SK-N-SH (cell line): ENCODE measurements around the gene IRF2. TPM values are rescaled to one million over a fixed set of nuclear protein-coding genes. Genes with fewer than 3 reads are reported as not detected.

Experiments used
- CTCF ChIA-PET: fragments of 300-600, 350-600 bp; formaldehyde crosslinking; extraction: SDS; loops from one replicate; lab custom pipeline; 2021; lab: Yijun Ruan, JAX
- POLR2A ChIA-PET: fragments of 350-600 bp; sonication (Branson Sonifier 250); formaldehyde crosslinking; extraction: SDS; loops from one replicate; lab custom pipeline; 2020; ENCODE audit warnings: antibody characterized with exemption, inconsistent platforms; lab: Yijun Ruan, JAX
- DNase-seq: peaks from one replicate; pipeline ENCODE4 v3.0.0; 2012
- H2AFZ ChIP-seq: fragments of 200-600 bp; sonication (generic); 2 replicates; pipeline ENCODE4 v1.8.1; 2016; ENCODE audit warnings: antibody characterized with exemption, mild to moderate bottlenecking, low read depth
- H3F3A ChIP-seq: fragments of 200-600 bp; sonication (generic); replicated peaks from 2 replicates; pipeline ENCODE3; 2016; ENCODE audit warnings: antibody characterized with exemption, mild to moderate bottlenecking; ENCODE audit not compliant: insufficient read depth
- H3K27ac ChIP-seq, 2 experiments: fragments of 200-500 bp in 1 of 2; fragments of 200-600 bp in 1 of 2; sonication (Bioruptor generic) in 1 of 2; sonication (generic), shearing (Covaris generic) in 1 of 2; 2 replicates each; pipeline versions ENCODE4 v1.5.1 to v1.6.1; 2014 to 2016; ENCODE audit warnings: low read depth in 2 of 2, inconsistent platforms in 1 of 2, low read length in 1 of 2, mild to moderate bottlenecking in 1 of 2, mixed read lengths in 1 of 2
- H3K27me3 ChIP-seq: fragments of 200-600 bp; sonication (generic), shearing (Covaris generic); 2 replicates; pipeline ENCODE4 v1.6.1; 2016; ENCODE audit warnings: mixed run types; ENCODE audit not compliant: insufficient read depth
- H3K36me3 ChIP-seq, 2 experiments: fragments of 200-500 bp in 1 of 2; fragments of 200-600 bp in 1 of 2; sonication (Bioruptor generic) in 1 of 2; sonication (generic) in 1 of 2; replicated peaks in 1 of 2; 2 replicates each; pipeline versions ENCODE3 to v1.5.1; 2014 to 2016; ENCODE audit warnings: low read length in 1 of 2, mild to moderate bottlenecking in 1 of 2; ENCODE audit not compliant: insufficient read depth in 2 of 2, control insufficient read depth in 1 of 2
- H3K4me1 ChIP-seq, 2 experiments: fragments of 200-500 bp in 1 of 2; fragments of 200-600 bp in 1 of 2; sonication (Bioruptor generic) in 1 of 2; sonication (generic), shearing (Covaris generic) in 1 of 2; 2 replicates each; pipeline versions ENCODE4 v1.5.1 to v1.6.1; 2014 to 2016; ENCODE audit warnings: low read depth in 1 of 2, low read length in 1 of 2, mixed run types in 1 of 2; ENCODE audit not compliant: insufficient read depth in 2 of 2, control insufficient read depth in 1 of 2
- H3K4me2 ChIP-seq: fragments of 200-600 bp; sonication (generic), shearing (Covaris generic); 2 replicates; pipeline ENCODE4 v1.6.1; 2017; ENCODE audit warnings: mixed run types
- H3K4me3 ChIP-seq, 2 experiments: fragments of 200-500 bp in 1 of 2; fragments of 200-600 bp in 1 of 2; sonication (Bioruptor generic) in 1 of 2; sonication (generic), shearing (Covaris generic) in 1 of 2; 2 replicates each; pipeline versions ENCODE4 v1.5.1 to v1.8.1; 2014 to 2016; ENCODE audit warnings: low read depth in 2 of 2, inconsistent platforms in 1 of 2, low read length in 1 of 2, mild to moderate bottlenecking in 1 of 2, mixed read lengths in 1 of 2, moderate library complexity in 1 of 2
- H3K79me2 ChIP-seq: fragments of 200-600 bp; sonication (generic); 2 replicates; pipeline ENCODE4 v1.8.1; 2017; ENCODE audit warnings: mild to moderate bottlenecking; ENCODE audit not compliant: insufficient read depth
- H3K9ac ChIP-seq: fragments of 200-600 bp; sonication (generic); 2 replicates; pipeline ENCODE4 v1.6.1; 2017; ENCODE audit warnings: mixed run types
- H3K9me2 ChIP-seq: fragments of 200-600 bp; sonication (generic); 2 replicates; pipeline ENCODE4 v1.6.1; 2017; ENCODE audit warnings: mixed run types
- H3K9me3 ChIP-seq: fragments of 200-600 bp; sonication (generic); 2 replicates; pipeline ENCODE4 v1.6.1; 2017; ENCODE audit warnings: mixed run types, mild to moderate bottlenecking, moderate library complexity
- H4K20me1 ChIP-seq: fragments of 200-600 bp; sonication (generic); 2 replicates; pipeline ENCODE4 v1.6.1; 2017; ENCODE audit warnings: mild to moderate bottlenecking, mixed run types; ENCODE audit not compliant: insufficient read depth
- EP300 ChIP-seq, 2 experiments: IDR thresholded peaks; 2 replicates each; pipeline versions ENCODE4 v1.4.0 to v1.6.1; 2012; ENCODE audit warnings: borderline replicate concordance in 1 of 2, low read depth in 1 of 2, low read length in 1 of 2
- GABPA ChIP-seq: IDR thresholded peaks from 2 replicates; pipeline ENCODE4 v1.4.0; 2012; ENCODE audit warnings: low read depth, mild to moderate bottlenecking
- MXI1 ChIP-seq: IDR thresholded peaks from 2 replicates; pipeline ENCODE4 v1.6.1; 2012; ENCODE audit warnings: mild to moderate bottlenecking, low read depth, low read length, improper control_type of control experiment
- NFIC ChIP-seq: IDR thresholded peaks from 2 replicates; pipeline ENCODE4 v1.4.0; 2012; ENCODE audit warnings: borderline replicate concordance
- RFX5 ChIP-seq: IDR thresholded peaks from 2 replicates; pipeline ENCODE4 v1.6.1; 2012; ENCODE audit warnings: mild to moderate bottlenecking, improper control_type of control experiment, low read length
- RXRA ChIP-seq: IDR thresholded peaks from 2 replicates; pipeline ENCODE4 v1.4.0; 2012; ENCODE audit warnings: low read depth, mild to moderate bottlenecking, borderline replicate concordance
- SIN3A ChIP-seq: IDR thresholded peaks from 2 replicates; pipeline ENCODE4 v1.6.1; 2012; ENCODE audit warnings: low read depth, mild to moderate bottlenecking, low read length, moderate library complexity, borderline replicate concordance
- SMC3 ChIP-seq: IDR thresholded peaks from 2 replicates; pipeline ENCODE4 v1.6.1; 2012; ENCODE audit warnings: low read depth, low read length, improper control_type of control experiment
- TEAD4 ChIP-seq: IDR thresholded peaks from 2 replicates; pipeline ENCODE4 v1.4.0; 2012; ENCODE audit warnings: mild to moderate bottlenecking, borderline replicate concordance; ENCODE audit not compliant: insufficient read depth
- WGBS: methylation state at CpG from one replicate; pipeline ENCODE4 v1.1.6; 2017; ENCODE audit warnings: low lambda C conversion rate; 5-methylcytosine and 5-hydroxymethylcytosine counted together
- polyA plus RNA-seq, 3 experiments: library from polyadenylated mRNA; depleted of rRNA; stranded (reverse); fragments of >200 nt; gene quantifications; 2 replicates each; pipeline ENCODE4 v1.2.3, GENCODE V29; 2012
- TF ChIP-seq, protein P1 (sequence below): IDR thresholded peaks from 2 replicates; pipeline ENCODE4 v1.6.1; 2012; ENCODE audit warnings: mild to moderate bottlenecking, low read depth, low read length, moderate library complexity
- TF ChIP-seq, protein P2 (sequence below): fragments of 150-350 bp; IDR thresholded peaks from 2 replicates; pipeline ENCODE4 v1.6.1; 2016; ENCODE audit warnings: mild to moderate bottlenecking, low read depth, low read length
- TF ChIP-seq, protein P3 (sequence below): IDR thresholded peaks from 2 replicates; pipeline ENCODE4 v1.4.0; 2012; ENCODE audit warnings: low read depth

IRF2 gene
- polyA plus RNA-seq, 1 of the 3 experiments (the other 2 are of a cell fraction) = 23.3 TPM

DNA sequence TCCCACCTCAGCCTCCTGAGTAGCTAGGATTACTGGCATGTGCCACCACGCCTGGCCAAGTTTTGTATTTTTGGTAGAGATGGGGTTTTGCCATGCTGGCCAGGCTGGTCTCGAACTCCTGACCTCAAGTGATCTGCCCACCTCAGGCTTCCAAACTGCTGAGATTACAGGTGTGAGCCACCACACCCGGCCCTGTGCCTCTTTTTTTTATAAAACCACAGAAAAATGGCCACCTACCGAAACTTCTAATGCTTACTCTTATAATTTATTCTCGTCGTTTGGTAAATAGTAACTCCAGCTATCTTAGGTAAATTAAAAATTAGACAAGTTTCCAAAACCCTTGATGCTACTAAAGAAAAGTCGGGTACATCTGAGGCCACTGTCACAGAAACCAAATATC is 54.4 kb downstream of the IRF2 start:
- Histone ChIP-seq H4K20me1 (no peaks in the 10 kb centered on the region), H3K79me2 (peaks cover 22% of the 10 kb centered on the region)
- no peak for TF ChIP-seq NFIC
- no peak for TF ChIP-seq EP300 (IDR thresholded peaks at IDR 0.05; ENCODE audit: borderline replicate concordance in 1 of 2, low read depth in 1 of 2, low read length in 1 of 2)
- TF ChIP-seq TEAD4 = no peak
- TF ChIP-seq RXRA = no peak
- TF ChIP-seq MXI1 = no peak
- TF ChIP-seq, protein P1, sequence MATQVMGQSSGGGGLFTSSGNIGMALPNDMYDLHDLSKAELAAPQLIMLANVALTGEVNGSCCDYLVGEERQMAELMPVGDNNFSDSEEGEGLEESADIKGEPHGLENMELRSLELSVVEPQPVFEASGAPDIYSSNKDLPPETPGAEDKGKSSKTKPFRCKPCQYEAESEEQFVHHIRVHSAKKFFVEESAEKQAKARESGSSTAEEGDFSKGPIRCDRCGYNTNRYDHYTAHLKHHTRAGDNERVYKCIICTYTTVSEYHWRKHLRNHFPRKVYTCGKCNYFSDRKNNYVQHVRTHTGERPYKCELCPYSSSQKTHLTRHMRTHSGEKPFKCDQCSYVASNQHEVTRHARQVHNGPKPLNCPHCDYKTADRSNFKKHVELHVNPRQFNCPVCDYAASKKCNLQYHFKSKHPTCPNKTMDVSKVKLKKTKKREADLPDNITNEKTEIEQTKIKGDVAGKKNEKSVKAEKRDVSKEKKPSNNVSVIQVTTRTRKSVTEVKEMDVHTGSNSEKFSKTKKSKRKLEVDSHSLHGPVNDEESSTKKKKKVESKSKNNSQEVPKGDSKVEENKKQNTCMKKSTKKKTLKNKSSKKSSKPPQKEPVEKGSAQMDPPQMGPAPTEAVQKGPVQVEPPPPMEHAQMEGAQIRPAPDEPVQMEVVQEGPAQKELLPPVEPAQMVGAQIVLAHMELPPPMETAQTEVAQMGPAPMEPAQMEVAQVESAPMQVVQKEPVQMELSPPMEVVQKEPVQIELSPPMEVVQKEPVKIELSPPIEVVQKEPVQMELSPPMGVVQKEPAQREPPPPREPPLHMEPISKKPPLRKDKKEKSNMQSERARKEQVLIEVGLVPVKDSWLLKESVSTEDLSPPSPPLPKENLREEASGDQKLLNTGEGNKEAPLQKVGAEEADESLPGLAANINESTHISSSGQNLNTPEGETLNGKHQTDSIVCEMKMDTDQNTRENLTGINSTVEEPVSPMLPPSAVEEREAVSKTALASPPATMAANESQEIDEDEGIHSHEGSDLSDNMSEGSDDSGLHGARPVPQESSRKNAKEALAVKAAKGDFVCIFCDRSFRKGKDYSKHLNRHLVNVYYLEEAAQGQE = no peak
- no peak for TF ChIP-seq SIN3A
- TF ChIP-seq GABPA = no peak
- TF ChIP-seq, protein P2, sequence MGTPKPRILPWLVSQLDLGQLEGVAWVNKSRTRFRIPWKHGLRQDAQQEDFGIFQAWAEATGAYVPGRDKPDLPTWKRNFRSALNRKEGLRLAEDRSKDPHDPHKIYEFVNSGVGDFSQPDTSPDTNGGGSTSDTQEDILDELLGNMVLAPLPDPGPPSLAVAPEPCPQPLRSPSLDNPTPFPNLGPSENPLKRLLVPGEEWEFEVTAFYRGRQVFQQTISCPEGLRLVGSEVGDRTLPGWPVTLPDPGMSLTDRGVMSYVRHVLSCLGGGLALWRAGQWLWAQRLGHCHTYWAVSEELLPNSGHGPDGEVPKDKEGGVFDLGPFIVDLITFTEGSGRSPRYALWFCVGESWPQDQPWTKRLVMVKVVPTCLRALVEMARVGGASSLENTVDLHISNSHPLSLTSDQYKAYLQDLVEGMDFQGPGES = no peak
- no peak for TF ChIP-seq RFX5
- TF ChIP-seq SMC3 = no peak
- TF ChIP-seq, protein P3, sequence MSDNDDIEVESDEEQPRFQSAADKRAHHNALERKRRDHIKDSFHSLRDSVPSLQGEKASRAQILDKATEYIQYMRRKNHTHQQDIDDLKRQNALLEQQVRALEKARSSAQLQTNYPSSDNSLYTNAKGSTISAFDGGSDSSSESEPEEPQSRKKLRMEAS = no peak

More for the DNA sequence above, 54.4 kb downstream of the IRF2 start:
- Histone ChIP-seq H3K9me3 (no peaks in the 10 kb centered on the region), H3K4me3 (no peak overlapping the region), H3K4me1 (peaks cover 4 to 13% of the 10 kb centered on the region in 2 experiments; a peak in 2 of 4 replicates), H2AFZ (no peak overlapping the region), H3K27me3 (no peaks in the 10 kb centered on the region), H3K36me3 (peaks cover 29 to 36% of the 10 kb centered on the region in 2 experiments), H3K9ac (no peak overlapping the region), H3F3A (peaks cover 26% of the 10 kb centered on the region), H3K27ac (no peak overlapping the region), H3K4me2 (no peak overlapping the region), H3K9me2 (no peaks in the 10 kb centered on the region)
- no peak for DNase-seq
- CTCF ChIA-PET = no interaction called here
- POLR2A ChIA-PET = no interaction called here
- 92% methylated on average over 7 of the region's 7 CpGs for WGBS
